ENCODE measurements around the gene DCDC2.

Gene DCDC2

DNA sequence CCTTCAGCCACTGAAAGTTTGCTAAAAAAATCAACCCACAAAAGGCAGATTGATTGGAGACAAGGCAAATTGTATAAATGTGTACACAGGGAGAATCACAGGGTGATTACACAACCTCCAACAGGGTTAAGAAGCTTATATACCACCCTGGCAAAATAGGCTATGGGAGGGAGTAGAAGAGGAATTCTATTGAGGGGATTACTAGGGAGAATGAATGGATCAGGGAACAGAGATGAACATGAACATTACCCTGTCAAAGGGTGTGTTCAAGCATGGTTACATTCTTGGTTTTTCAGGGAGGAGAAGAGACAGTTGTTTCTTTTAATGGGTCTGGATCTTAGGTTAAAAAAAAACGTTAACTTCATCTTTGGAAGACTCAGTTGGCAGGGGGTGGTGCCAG is 39.8 kb upstream of the DCDC2 start:
- TF ChIP-seq, protein P1, sequence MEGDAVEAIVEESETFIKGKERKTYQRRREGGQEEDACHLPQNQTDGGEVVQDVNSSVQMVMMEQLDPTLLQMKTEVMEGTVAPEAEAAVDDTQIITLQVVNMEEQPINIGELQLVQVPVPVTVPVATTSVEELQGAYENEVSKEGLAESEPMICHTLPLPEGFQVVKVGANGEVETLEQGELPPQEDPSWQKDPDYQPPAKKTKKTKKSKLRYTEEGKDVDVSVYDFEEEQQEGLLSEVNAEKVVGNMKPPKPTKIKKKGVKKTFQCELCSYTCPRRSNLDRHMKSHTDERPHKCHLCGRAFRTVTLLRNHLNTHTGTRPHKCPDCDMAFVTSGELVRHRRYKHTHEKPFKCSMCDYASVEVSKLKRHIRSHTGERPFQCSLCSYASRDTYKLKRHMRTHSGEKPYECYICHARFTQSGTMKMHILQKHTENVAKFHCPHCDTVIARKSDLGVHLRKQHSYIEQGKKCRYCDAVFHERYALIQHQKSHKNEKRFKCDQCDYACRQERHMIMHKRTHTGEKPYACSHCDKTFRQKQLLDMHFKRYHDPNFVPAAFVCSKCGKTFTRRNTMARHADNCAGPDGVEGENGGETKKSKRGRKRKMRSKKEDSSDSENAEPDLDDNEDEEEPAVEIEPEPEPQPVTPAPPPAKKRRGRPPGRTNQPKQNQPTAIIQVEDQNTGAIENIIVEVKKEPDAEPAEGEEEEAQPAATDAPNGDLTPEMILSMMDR (IDR thresholded peaks at IDR 0.05; ENCODE audit: low read depth, low read length, missing control alignments), result no peak
- DNase-seq (ENCODE audit: extremely low read depth, low read depth), result no peak
- no peak overlapping the region for H3K4me3 ChIP-seq (replicated peaks; ENCODE audit: low read depth, low read length)

- no peak for DNase-seq (ENCODE audit: extremely low read depth, low read depth)
Observed at GRCh38 chr6:24396824-24397223, 39.0 kb upstream of the DCDC2 start.

GRCh38 chr6:24394780-24395437 is 37.0 kb upstream of the DCDC2 start:
- no peak for DNase-seq (ENCODE audit: extremely low read depth, low read depth)
- no peak overlapping the region for H3K4me3 ChIP-seq (replicated peaks; ENCODE audit: low read depth, low read length)
- TF ChIP-seq, protein P1 (IDR thresholded peaks at IDR 0.05; ENCODE audit: low read depth, low read length, missing control alignments), result no peak

More at GRCh38 chr6:24396824-24397223, 39.0 kb upstream of the DCDC2 start:
- TF ChIP-seq, protein P1 (IDR thresholded peaks at IDR 0.05; ENCODE audit: low read depth, low read length, missing control alignments), result no peak
- no peak overlapping the region for H3K4me3 ChIP-seq (replicated peaks; ENCODE audit: low read depth, low read length)

GRCh38 chr6:24394061-24394779 is 36.4 kb upstream of the DCDC2 start:
- DNase-seq (ENCODE audit: extremely low read depth, low read depth), result no peak
- TF ChIP-seq, protein P1 (IDR thresholded peaks at IDR 0.05; ENCODE audit: low read depth, low read length, missing control alignments), result no peak
- no peak overlapping the region for H3K4me3 ChIP-seq (replicated peaks; ENCODE audit: low read depth, low read length)

GRCh38 chr6:24391756-24392405 is 34.0 kb upstream of the DCDC2 start:
- H3K4me3 ChIP-seq (replicated peaks; ENCODE audit: low read depth, low read length), result no peak overlapping the region
- TF ChIP-seq, protein P1 (IDR thresholded peaks at IDR 0.05; ENCODE audit: low read depth, low read length, missing control alignments), result no peak
- no peak for DNase-seq (ENCODE audit: extremely low read depth, low read depth)

GRCh38 chr6:24391208-24391607 is 33.3 kb upstream of the DCDC2 start:
- DNase-seq (ENCODE audit: extremely low read depth, low read depth), result no peak
- TF ChIP-seq, protein P1 (IDR thresholded peaks at IDR 0.05; ENCODE audit: low read depth, low read length, missing control alignments), result no peak
- H3K4me3 ChIP-seq (replicated peaks; ENCODE audit: low read depth, low read length), result no peak overlapping the region
